CD8-positive, alpha-beta memory T cell (primary cell): Measurements from ENCODE around the gene ADK. TPM values are rescaled to one million over a fixed set of nuclear protein-coding genes. Genes with fewer than 3 reads are reported as not detected.
A peak's percentile ranks its signal among the peaks of the same experiment; 100 is the strongest.

Source experiments
- CTCF ChIA-PET: fragments of 350-600 bp; sonication (Branson Sonifier 250); formaldehyde crosslinking; loops from one replicate; lab custom pipeline; 2021; ENCODE audit warnings: antibody characterized with exemption; lab: Charles Lee
- POLR2A ChIA-PET: fragments of 350-600 bp; sonication (Branson Sonifier 250); formaldehyde crosslinking; loops from one replicate; lab custom pipeline; 2021; ENCODE audit warnings: antibody characterized with exemption; lab: Charles Lee
- DNase-seq, 5 donors: peaks; one replicate each; pipeline versions ENCODE4 v3.0.0 to v3.0.0-alpha.2; 2020 to 2022; ENCODE audit warnings: mixed read lengths in 1 of 5
- H3K27ac ChIP-seq: one replicate; pipeline ENCODE4 v1.7.0; 2013; ENCODE audit warnings: low read depth, mild to moderate bottlenecking, low read length, moderate library complexity
- H3K27me3 ChIP-seq: 2 replicates; pipeline ENCODE4 v1.7.0; 2013; ENCODE audit warnings: low read length, mild to moderate bottlenecking; ENCODE audit not compliant: insufficient read depth, poor library complexity, severe bottlenecking
- H3K36me3 ChIP-seq: 2 replicates; pipeline ENCODE4 v1.7.0; 2013; ENCODE audit warnings: mild to moderate bottlenecking, low read length, moderate library complexity; ENCODE audit not compliant: insufficient read depth
- H3K4me1 ChIP-seq: 2 replicates; pipeline ENCODE4 v1.7.0; 2013; ENCODE audit warnings: mild to moderate bottlenecking, low read length, moderate library complexity; ENCODE audit not compliant: insufficient read depth
- H3K4me3 ChIP-seq: 2 replicates; pipeline ENCODE4 v1.7.0; 2013; ENCODE audit warnings: mild to moderate bottlenecking, low read length
- H3K9me3 ChIP-seq: 2 replicates; pipeline ENCODE4 v1.7.0; 2013; ENCODE audit warnings: mild to moderate bottlenecking, low read length
- H3K27ac Mint-ChIP-seq, 8 donors: one replicate each; pipeline ENCODE4 v1.8.0; 2020 to 2021; ENCODE audit warnings: mixed read lengths in 8 of 8, mild to moderate bottlenecking in 6 of 8, inconsistent platforms in 3 of 8, moderate library complexity in 3 of 8
- H3K27me3 Mint-ChIP-seq, 2 donors: one replicate each; pipeline ENCODE4 v1.8.0; 2020 to 2021; ENCODE audit warnings: mixed read lengths in 2 of 2, mild to moderate bottlenecking in 1 of 2, moderate library complexity in 1 of 2
- H3K36me3 Mint-ChIP-seq, 3 donors: one replicate each; pipeline ENCODE4 v1.8.0; 2020 to 2021; ENCODE audit warnings: mixed read lengths in 3 of 3, inconsistent platforms in 1 of 3, mild to moderate bottlenecking in 1 of 3
- H3K4me1 Mint-ChIP-seq, 3 donors: one replicate each; pipeline ENCODE4 v1.8.0; 2020 to 2021; ENCODE audit warnings: mixed read lengths in 3 of 3, inconsistent platforms in 1 of 3, mild to moderate bottlenecking in 1 of 3
- H3K4me3 Mint-ChIP-seq, 7 donors: one replicate each; pipeline ENCODE4 v1.8.0; 2020 to 2021; ENCODE audit warnings: mixed read lengths in 7 of 7, mild to moderate bottlenecking in 6 of 7, moderate library complexity in 4 of 7, inconsistent platforms in 2 of 7
- H3K9me3 Mint-ChIP-seq, 5 donors: one replicate each; pipeline ENCODE4 v1.8.0; 2020 to 2022; ENCODE audit warnings: mixed read lengths in 5 of 5, mild to moderate bottlenecking in 3 of 5, moderate library complexity in 2 of 5, inconsistent platforms in 1 of 5
- polyA plus RNA-seq: library from polyadenylated mRNA; unstranded; fragments of 300-500 nt; fragmentation: Illumina TruSeq; gene quantifications from one replicate; pipeline ENCODE4 v1.2.3, GENCODE V29; 2021
- total RNA-seq, 2 experiments: library from RNA; stranded (reverse); gene quantifications; one replicate each; pipeline ENCODE4 v1.2.3, GENCODE V29; 2021

ADK gene
- total and polyA plus RNA-seq, 3 experiments from 2014 or later = 54.1 to 65.1 (median 64.4) TPM

GRCh38 chr10:74263996-74264395 is 113.0 kb downstream of the ADK start:
- no peak for DNase-seq
- Mint-ChIP-seq H3K9me3 (no peaks in the 10 kb centered on the region), H3K27ac (no peak overlapping the region), H3K36me3 (peaks cover 0 to 2% (median 2%) of the 10 kb centered on the region in 3 donors), H3K4me3 (no peak overlapping the region), H3K27me3 (peaks cover 0 to 2% of the 10 kb centered on the region in 2 donors), H3K4me1 (peaks cover 6 to 20% (median 15%) of the 10 kb centered on the region in 3 donors)
- Histone ChIP-seq H3K27me3 (no peaks in the 10 kb centered on the region), H3K9me3 (no peaks in the 10 kb centered on the region), H3K4me1 (no peaks in the 10 kb centered on the region), H3K4me3 (no peak overlapping the region), H3K27ac (no peak overlapping the region), H3K36me3 (no peaks in the 10 kb centered on the region)
- ChIA-PET POLR2A (no interaction called here), CTCF (no interaction called here)

DNA sequence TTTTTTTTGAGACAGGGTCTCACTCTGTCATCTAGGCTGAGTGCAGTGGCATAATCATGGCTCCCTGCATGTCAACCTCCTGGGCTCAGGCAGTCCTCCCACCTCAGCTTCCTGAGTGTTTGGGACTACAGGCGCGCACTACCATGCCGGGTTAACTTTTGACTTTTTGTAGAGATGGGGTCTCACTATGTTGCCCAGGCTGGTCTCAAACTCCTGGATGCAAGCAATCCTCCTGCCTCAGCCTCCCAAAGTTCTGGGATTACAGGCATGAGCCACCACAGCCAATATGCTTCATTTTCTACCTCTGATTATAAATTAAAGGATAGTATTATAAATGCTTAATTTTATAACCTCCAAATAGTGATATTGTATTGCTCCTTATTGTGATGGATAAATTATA is 121.3 kb downstream of the ADK start:
- Mint-ChIP-seq H3K27me3 (no peaks in the 10 kb centered on the region), H3K9me3 (no peaks in the 10 kb centered on the region), H3K36me3 (no peaks in the 10 kb centered on the region), H3K4me3 (no peak overlapping the region), H3K4me1 (peaks cover 0 to 9% (median 4%) of the 10 kb centered on the region in 3 donors), H3K27ac (no peak overlapping the region)
- DNase-seq = no peak
- CTCF ChIA-PET = no interaction called here
- no peaks in the 10 kb centered on the region for H3K9me3 ChIP-seq
- no peaks in the 10 kb centered on the region for H3K27me3 ChIP-seq
- H3K4me1 ChIP-seq = no peaks in the 10 kb centered on the region
- no peaks in the 10 kb centered on the region for H3K36me3 ChIP-seq
- no peak overlapping the region for H3K4me3 ChIP-seq
- H3K27ac ChIP-seq = no peak overlapping the region
- POLR2A ChIA-PET = no interaction called here

- ChIA-PET CTCF (interaction anchor here (1.5 kb wide), 1 partner anchor 463 kb away, joined by 4 read pairs; no protein-coding TSS in a partner anchor), POLR2A (no interaction called here)
- H3K27ac ChIP-seq = no peak overlapping the region
- no peaks in the 10 kb centered on the region for H3K27me3 ChIP-seq
- no peaks in the 10 kb centered on the region for H3K4me1 ChIP-seq
- H3K27me3 Mint-ChIP-seq = no peaks in the 10 kb centered on the region
- no peak overlapping the region for H3K4me3 Mint-ChIP-seq
- H3K36me3 ChIP-seq = no peaks in the 10 kb centered on the region
- peak overlapping the region in 1 of 8 donors; percentile 6 for H3K27ac Mint-ChIP-seq
- peaks cover 1 to 9% (median 9%) of the 10 kb centered on the region in 3 donors for H3K4me1 Mint-ChIP-seq
- no peaks in the 10 kb centered on the region for H3K9me3 Mint-ChIP-seq
- peaks cover 0 to 4% (median 4%) of the 10 kb centered on the region in 3 donors for H3K36me3 Mint-ChIP-seq
- no peaks in the 10 kb centered on the region for H3K9me3 ChIP-seq
- no peak for DNase-seq
- no peak overlapping the region for H3K4me3 ChIP-seq
Observed at GRCh38 chr10:74275755-74276290, 124.8 kb downstream of the ADK start.

- Mint-ChIP-seq H3K4me3 (no peak overlapping the region), H3K4me1 (peaks cover 3 to 9% (median 9%) of the 10 kb centered on the region in 3 donors), H3K9me3 (no peaks in the 10 kb centered on the region), H3K27me3 (no peaks in the 10 kb centered on the region), H3K27ac (peak overlapping the region in 1 of 8 donors; percentile 13), H3K36me3 (peaks cover 0 to 4% (median 4%) of the 10 kb centered on the region in 3 donors)
- DNase-seq = no peak
- Histone ChIP-seq H3K4me1 (no peaks in the 10 kb centered on the region), H3K4me3 (no peak overlapping the region), H3K27me3 (no peaks in the 10 kb centered on the region), H3K9me3 (no peaks in the 10 kb centered on the region), H3K36me3 (no peaks in the 10 kb centered on the region), H3K27ac (no peak overlapping the region)
- ChIA-PET POLR2A (no interaction called here), CTCF (interaction anchor here (1.5 kb wide), 1 partner anchor 462 kb away, joined by 4 read pairs; no protein-coding TSS in a partner anchor)
Observed at GRCh38 chr10:74276416-74276815, 125.4 kb downstream of the ADK start.

DNA sequence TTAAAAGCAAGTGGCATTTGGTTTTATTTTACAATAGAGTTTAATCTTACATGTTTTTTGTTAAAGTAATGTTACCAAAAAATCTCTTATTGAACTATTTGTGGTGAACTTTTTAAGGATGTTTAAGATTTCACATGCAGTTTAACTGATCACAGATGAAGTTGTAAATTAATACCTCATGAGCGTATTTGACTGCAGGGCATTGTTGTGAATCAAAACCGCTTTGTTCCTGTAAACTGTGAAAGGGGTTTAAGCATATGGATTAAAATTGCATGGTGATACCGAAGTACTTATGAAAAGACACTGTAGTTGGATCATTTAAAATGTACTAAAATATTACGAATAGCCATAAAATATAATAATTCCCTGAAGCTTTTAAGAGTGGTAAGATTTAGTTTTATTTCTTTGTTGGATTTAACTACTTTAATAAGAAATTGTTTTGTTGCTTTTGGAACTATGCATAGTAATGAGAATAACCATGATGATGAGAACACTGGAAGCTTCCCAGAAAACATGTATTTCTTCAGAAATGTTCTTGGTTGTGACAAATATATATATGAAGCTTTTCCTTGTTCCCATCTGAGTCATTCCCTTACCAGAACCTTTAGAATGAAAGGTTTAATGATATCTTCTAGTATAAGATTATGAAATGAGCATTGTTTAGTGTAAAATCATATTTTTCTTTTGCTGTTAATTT is 131.3 kb downstream of the ADK start:
- no peaks in the 10 kb centered on the region for H3K9me3 ChIP-seq
- no peaks in the 10 kb centered on the region for H3K36me3 ChIP-seq
- H3K4me1 ChIP-seq = peaks cover 8% of the 10 kb centered on the region
- ChIA-PET CTCF (no interaction called here), POLR2A (no interaction called here)
- peaks cover 5 to 10% (median 10%) of the 10 kb centered on the region in 3 donors for H3K36me3 Mint-ChIP-seq
- H3K4me1 Mint-ChIP-seq = peaks cover 10 to 13% (median 11%) of the 10 kb centered on the region in 3 donors
- H3K27ac ChIP-seq = no peak overlapping the region
- H3K27me3 Mint-ChIP-seq = no peaks in the 10 kb centered on the region
- no peak overlapping the region for H3K27ac Mint-ChIP-seq
- H3K9me3 Mint-ChIP-seq = peaks cover 3 to 4% (median 3%) of the 10 kb centered on the region in 5 donors
- no peaks in the 10 kb centered on the region for H3K27me3 ChIP-seq
- no peak overlapping the region for H3K4me3 ChIP-seq
- no peak for DNase-seq
- no peak overlapping the region for H3K4me3 Mint-ChIP-seq

- no peaks in the 10 kb centered on the region for H3K27me3 Mint-ChIP-seq
- Histone ChIP-seq H3K27me3 (no peaks in the 10 kb centered on the region), H3K36me3 (no peaks in the 10 kb centered on the region), H3K4me1 (peaks cover 8% of the 10 kb centered on the region), H3K27ac (no peak overlapping the region), H3K4me3 (no peak overlapping the region), H3K9me3 (no peaks in the 10 kb centered on the region)
- no peak overlapping the region for H3K4me3 Mint-ChIP-seq
- DNase-seq = no peak
- H3K27ac Mint-ChIP-seq = peak overlapping the region in 1 of 8 donors; percentile 14
- CTCF ChIA-PET = no interaction called here
- POLR2A ChIA-PET = no interaction called here
- H3K9me3 Mint-ChIP-seq = peaks cover 3 to 4% (median 3%) of the 10 kb centered on the region in 5 donors
- H3K36me3 Mint-ChIP-seq = peaks cover 5 to 10% (median 10%) of the 10 kb centered on the region in 3 donors
- peaks cover 10 to 13% (median 11%) of the 10 kb centered on the region in 3 donors for H3K4me1 Mint-ChIP-seq
Observed at GRCh38 chr10:74282848-74283210, 131.8 kb downstream of the ADK start.

GRCh38 chr10:74289188-74289587 is 138.2 kb downstream of the ADK start:
- Histone ChIP-seq H3K4me1 (no peaks in the 10 kb centered on the region), H3K27ac (no peak overlapping the region), H3K36me3 (no peaks in the 10 kb centered on the region), H3K9me3 (no peaks in the 10 kb centered on the region), H3K4me3 (no peak overlapping the region), H3K27me3 (no peaks in the 10 kb centered on the region)
- peaks cover 5 to 6% (median 6%) of the 10 kb centered on the region in 3 donors for H3K36me3 Mint-ChIP-seq
- POLR2A ChIA-PET = no interaction called here
- DNase-seq = no peak
- CTCF ChIA-PET = no interaction called here
- H3K27me3 Mint-ChIP-seq = no peaks in the 10 kb centered on the region
- no peak overlapping the region for H3K4me3 Mint-ChIP-seq
- peaks cover 11 to 28% (median 12%) of the 10 kb centered on the region in 3 donors for H3K4me1 Mint-ChIP-seq
- H3K9me3 Mint-ChIP-seq = peaks cover 3 to 4% (median 3%) of the 10 kb centered on the region in 5 donors
- H3K27ac Mint-ChIP-seq = no peak overlapping the region

DNA sequence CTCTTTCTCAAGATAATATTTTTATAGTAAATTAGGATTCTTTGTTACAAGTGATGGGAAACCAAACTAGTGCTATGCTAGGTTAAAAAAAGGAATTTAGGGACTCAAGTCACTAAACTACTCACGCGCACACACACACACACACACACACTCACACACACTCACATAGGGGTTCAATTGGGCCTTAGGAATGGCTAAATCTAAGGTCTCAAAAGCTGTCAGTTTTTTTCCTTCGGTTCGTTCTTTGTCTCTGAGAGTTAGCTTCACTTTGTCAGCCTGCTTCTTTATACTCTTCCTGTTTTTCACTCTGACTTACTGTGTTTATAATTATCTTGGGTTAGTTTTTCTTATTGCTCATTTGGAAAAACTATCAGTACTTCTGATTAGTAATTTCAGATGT is 138.9 kb downstream of the ADK start:
- Histone ChIP-seq H3K27me3 (no peaks in the 10 kb centered on the region), H3K27ac (no peak overlapping the region), H3K36me3 (no peaks in the 10 kb centered on the region), H3K9me3 (no peaks in the 10 kb centered on the region), H3K4me3 (no peak overlapping the region), H3K4me1 (no peaks in the 10 kb centered on the region)
- no peak overlapping the region for H3K4me3 Mint-ChIP-seq
- no peak for DNase-seq
- H3K27me3 Mint-ChIP-seq = no peaks in the 10 kb centered on the region
- POLR2A ChIA-PET = no interaction called here
- peak overlapping the region in 2 of 8 donors; percentile 2 to 20 for H3K27ac Mint-ChIP-seq
- peaks cover 0 to 3% (median 1%) of the 10 kb centered on the region in 3 donors for H3K36me3 Mint-ChIP-seq
- peaks cover 0 to 3% (median 0%) of the 10 kb centered on the region in 5 donors for H3K9me3 Mint-ChIP-seq
- peaks cover 9 to 28% (median 9%) of the 10 kb centered on the region in 3 donors for H3K4me1 Mint-ChIP-seq
- CTCF ChIA-PET = no interaction called here
